Peyer's patch (tissue), 4 donors: ENCODE results near the gene KCNT1.

Source experiments
- CTCF ChIP-seq, 6 experiments: fragments of 450-650 bp in 4 of 6; fragments of 200-600 bp in 2 of 6; sonication (generic) in 1 of 6; IDR thresholded peaks; one replicate each; pipeline ENCODE4 v1.5.1; 2017 to 2019; ENCODE audit warnings: antibody characterized with exemption in 6 of 6, mild to moderate bottlenecking in 3 of 6, moderate library complexity in 1 of 6
- POLR2A ChIP-seq, 2 donors: fragments of 450-650 bp; IDR thresholded peaks; one replicate each; pipeline ENCODE4 v1.5.1; 2017; ENCODE audit warnings: antibody characterized with exemption in 2 of 2, mild to moderate bottlenecking in 2 of 2, moderate library complexity in 2 of 2

DNA sequence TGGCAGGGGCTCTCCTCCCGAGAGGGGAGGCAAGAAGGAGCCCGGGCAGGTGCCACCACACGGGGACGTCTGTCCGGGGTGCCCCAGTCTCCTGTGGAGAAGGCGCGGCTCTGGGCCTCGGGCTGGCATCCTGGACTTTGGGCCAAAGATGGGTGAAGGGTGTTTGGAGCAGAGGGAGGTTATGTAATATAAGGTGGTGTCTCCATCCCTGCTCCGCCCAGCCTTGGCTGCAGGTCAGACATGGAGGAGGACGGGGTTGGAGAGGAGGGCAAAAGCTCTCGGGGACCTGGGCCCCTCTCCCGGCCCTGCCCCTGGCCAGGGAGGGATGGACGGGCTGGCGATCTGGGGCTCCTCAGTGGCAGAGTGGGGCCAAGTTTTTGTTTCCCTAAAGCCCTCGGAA is 1.5 kb upstream of the KCNT1 start:
- no peak for TF ChIP-seq CTCF (IDR thresholded peaks at IDR 0.05)
- TF ChIP-seq POLR2A (IDR thresholded peaks at IDR 0.05), result no peak
